ENCODE results near the gene SPINK1.

GRCh38 chr5:147804334-147804733 lies 27.1 kb downstream of the SPINK1 start:
- no peak for TF ChIP-seq CTCF (conservative IDR thresholded peaks at IDR 0.05)
- no peak for TF ChIP-seq EZH2 (IDR thresholded peaks at IDR 0.05; ENCODE audit: low read depth)
